ENCODE results near the gene ABCC11.

DNA sequence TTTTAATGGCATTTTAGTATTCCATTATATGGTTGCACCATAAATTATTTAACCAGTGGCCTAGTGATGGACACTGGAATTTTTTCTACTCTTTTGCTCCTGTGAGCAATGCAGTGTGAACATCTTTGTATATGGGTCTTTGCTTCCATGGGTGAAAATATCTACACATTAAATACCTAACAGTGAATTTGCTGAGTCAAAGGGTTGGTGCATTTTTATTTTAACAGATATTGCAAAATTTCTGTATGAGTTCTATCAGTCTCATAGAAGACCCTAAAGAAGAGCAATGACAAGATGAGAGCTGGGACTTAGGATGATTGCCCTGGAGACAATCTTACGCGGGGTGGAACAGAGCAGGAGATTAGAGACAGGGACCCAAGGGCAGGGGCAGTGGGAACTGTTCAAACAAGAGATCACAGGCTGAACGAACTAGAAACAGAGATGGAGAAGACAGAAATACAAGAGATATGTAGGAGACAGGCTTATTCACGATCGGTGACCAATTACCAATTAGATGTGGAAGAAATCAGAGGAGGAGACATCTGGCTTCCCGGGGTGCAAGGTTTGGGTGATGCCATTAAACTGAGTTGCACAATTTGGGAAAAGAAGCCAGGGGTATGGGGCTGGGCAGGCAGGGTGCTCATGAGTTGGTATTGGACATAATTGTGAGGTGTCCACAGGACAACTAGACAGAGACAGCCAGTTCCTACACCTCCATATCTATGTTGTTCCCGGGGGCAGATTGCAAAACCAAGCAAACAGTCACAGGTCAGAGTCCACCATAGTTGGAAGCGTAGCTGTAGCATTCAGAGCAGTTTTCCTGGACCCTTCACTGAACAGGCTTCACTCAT, 43.1 kb downstream of the ABCC11 start:
- TF ChIP-seq EP300 (IDR thresholded peaks at IDR 0.05): no peak
- no peak for TF ChIP-seq CTCF (IDR thresholded peaks at IDR 0.05)
- TF ChIP-seq POLR2A (IDR thresholded peaks at IDR 0.05): no peak
